Raji (cell line): ENCODE results near the gene LSS.

Experiments used
- POLR2A ChIP-seq: IDR thresholded peaks from 2 replicates; pipeline ENCODE4 v1.6.1; 2011; ENCODE audit warnings: low read depth, low read length, control low read depth; ENCODE audit not compliant: insufficient read depth

The LSS gene

DNA sequence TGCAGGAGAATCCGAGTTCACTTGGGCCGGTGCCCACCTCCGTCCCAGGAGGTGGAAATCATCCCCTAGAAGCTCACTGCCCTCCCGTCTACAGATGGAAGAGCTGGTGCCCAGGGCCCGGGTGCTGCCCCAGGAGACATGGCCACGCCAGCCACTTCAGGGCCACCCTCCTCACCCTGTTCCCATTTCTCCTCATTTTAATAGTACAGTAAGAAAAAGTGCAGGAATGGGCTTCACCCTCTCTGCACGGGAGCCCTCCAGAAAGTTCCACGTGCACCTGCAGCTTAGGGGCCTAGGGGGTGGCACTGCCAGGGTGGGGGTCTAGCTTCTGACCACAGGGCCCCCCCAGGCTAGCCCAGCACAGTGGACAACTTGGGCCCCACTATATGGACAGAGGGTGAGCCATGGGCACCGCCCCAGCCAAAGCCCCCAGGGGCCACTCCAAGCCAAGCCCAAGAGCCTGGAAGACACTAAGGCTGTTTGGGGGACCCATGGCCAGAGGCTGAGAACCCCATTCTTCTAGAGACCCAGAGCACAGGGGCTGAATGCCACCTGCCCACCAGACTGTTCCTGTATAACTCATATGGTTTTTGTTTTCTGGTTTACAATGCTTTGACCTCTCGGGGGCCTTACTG is 69.8 kb downstream of the LSS start:
- no peak for TF ChIP-seq POLR2A

- TF ChIP-seq POLR2A = no peak
Observed at GRCh38 chr21:46157987-46158451, 70.6 kb downstream of the LSS start.

DNA sequence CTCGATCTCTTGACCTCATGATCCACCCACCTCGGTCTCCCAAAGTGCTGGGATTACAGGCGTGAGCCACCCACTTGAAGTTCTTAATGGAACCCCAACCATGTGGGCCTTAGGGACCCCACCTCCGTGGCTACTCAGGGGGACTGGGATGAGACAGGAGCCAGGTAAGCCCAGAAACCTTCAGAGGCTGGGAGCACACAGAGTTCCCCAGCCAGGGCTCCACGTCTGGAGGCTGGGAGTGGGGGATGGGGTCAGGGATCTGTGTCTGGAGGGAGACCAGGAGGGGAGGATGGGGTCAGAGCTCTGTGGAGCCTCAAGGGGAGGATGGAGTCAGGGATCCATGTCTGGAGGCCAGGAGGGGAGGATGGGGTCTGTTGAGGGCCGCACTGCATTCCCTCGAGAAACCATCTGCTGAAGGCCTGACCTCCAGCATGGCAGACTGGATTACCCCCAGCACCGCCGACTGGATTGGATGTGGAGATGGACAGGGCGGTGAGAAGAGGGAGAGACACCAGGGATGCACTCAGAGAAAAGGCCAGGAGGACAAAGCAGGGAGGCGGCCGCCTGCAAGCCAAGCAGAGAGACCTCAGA is 71.1 kb downstream of the LSS start:
- TF ChIP-seq POLR2A = no peak

GRCh38 chr21:46156678-46157077 is 71.9 kb downstream of the LSS start:
- TF ChIP-seq POLR2A = no peak

GRCh38 chr21:46156378-46156645 is 72.3 kb downstream of the LSS start:
- TF ChIP-seq POLR2A = no peak

- TF ChIP-seq POLR2A = no peak
Observed at GRCh38 chr21:46155514-46156377, 72.8 kb downstream of the LSS start, which contains the start of gene FTCD. Gene FTCD, minus strand, starts transcription at chr21:46155579. Its CDS starts 56 bp downstream, at chr21:46155523.

GRCh38 chr21:46154955-46155513 is 73.5 kb downstream of the LSS start:
- TF ChIP-seq POLR2A = no peak

DNA sequence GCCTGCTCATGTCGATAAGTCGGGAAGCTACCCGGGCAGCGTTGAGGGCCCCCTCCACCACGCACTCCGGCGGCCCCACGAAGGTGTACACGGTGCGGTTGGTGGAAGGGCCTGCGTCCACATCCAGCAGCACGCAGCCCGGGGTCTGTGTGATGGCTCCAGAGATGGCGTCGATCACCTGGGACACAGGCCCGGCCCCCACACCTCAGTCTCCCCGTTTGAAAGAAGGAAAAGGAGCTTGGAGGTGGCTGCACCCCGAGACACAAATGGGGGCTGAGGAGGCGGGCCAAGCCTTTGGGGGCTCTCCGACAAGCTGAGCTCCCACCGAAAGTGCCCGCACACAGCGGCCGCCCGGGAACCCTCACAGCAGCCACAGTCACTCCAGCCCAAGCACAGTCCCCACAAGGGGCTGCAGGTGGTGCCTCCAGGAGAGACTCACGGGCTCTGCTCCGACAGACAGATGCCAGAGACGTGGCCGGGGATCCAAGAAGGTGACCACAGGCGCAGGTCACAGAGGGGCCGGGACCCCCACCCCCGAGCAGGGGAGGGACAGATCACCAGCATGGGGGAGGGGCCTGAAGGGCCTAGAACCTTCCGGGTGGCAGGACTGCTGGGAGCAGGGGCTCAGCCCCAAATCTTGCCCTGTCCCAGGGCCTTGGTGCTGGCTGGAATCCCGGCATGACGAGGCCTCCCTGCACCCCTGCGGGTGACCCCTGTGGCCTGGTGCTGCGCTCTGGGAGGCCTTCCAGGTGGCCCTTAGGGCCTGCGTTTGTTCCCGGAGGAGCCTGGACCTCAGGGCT is 74.2 kb downstream of the LSS start:
- TF ChIP-seq POLR2A = no peak

DNA sequence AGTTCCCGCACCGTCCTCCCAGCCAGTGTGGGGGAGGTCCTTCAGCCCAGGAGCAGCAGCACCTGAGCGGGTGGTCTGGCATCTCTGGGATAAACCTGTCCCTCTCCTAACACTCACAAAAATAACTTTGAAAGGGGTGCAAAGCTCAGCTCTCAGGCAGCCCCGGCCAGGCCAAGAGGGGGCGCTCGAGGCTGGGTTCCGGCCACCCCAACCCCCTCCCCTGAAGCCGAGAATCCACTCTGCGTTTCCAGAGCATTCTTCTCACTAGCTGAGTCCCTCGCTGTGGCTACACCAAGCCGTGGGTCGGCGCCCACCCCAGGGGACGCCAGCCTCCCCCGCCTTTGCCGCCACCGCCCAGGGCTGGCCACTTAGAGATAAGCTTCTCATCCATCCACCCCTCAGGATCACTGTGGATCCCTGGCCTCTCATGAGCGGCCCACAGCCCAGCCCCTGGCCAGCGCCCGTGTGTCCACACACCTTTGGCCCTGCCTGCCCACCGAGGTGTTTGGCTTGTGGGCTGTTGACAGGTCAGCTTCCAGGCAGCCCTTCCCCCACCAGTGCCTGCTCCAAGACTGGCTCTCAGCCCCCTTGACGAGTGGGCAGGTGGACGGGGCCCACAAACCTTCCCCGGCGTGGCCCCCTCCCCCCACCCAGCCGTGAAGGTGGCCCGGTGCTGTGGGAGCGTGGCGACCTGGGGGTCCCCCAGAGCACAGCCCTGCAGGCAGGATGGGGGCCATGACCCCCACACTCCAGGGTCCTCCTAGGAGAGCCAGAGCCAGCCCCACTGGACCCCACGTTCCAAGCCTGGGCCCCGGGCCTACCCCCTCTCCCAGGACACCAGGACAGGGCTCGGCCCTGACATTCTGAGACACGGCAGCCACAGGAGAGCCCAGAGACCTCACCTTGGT is 75.1 kb downstream of the LSS start:
- no peak for TF ChIP-seq POLR2A

- TF ChIP-seq POLR2A = no peak
Observed at GRCh38 chr21:46152927-46153246, 75.7 kb downstream of the LSS start.

DNA sequence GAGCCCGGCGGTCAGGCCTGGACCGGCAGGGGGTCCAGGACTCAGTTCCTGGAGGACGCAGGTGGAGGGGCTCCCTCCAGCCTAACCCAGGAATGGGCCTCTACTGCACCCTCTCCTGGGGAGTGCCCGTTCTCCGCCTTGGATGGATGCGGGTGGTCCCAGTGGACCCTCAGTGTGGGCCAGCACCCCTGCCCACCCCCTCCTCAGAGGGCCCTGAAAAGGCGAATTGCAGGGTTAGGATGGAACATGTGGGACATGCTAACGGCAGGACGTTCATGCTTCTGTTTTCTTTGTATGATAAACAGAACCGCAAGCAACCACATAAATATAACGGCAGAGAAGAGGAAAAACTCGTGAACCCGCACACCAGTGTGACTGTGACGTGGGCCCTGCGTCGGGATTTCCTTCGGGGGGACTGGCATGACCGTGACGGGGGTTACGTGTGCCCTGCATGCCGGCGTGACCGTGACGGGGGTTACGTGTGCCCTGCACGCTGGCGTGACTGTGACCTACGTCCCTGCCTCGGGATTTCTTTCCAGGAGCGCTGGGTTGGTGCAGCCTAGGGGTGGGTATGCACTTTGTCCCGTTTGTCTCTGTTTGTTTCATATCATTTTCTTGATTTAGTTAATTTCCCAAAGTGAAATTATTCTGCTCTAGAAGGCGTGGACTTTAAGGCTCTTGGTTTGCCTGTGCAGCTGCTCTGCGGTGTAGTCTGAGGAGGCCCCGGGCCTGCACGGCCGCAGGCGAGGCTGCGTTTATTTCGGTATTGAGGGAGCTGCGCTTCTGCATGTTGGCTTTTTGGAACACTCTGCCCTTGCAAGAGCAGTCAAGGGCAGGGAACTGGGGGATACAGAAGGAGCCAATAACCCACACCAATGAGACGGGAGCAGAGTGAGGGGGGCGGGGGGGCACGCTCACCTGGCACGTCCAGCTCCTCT is 76.3 kb downstream of the LSS start:
- no peak for TF ChIP-seq POLR2A

DNA sequence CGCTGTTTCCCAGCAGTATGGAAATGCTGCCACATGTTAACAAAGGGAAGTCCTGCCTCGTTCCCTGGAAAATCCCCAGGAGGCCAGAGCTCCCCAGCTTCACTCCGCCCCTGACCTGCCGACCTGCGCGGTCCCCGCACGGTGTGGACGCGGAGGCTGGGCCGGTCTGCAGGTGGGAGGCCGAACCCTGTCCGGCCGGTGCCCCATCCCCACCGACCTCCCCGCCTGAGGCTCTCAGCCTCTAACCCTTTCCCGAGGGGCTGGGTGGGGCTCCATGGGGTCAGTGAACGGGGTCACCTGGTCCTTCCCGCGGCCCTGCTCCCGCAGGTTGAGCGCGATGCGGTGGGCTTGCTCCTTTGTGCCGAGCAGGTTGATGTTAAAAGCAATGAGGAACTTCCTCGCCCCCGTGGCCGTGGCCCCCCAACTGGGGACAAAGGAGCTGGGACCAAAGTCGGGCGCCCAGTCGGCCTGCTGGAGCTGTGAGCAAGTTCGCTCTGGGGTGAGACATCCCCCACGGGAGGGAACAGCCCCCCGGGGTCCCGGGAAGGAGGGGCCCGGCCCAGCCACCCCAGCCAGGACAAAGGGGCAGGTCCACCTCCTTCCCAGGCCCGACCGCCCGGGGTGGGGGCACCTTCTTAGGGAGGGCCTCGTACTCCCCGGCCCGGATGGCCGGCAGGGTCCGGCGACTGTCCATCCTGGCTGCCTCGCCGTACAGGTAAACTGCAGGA is 77.1 kb downstream of the LSS start:
- no peak for TF ChIP-seq POLR2A

DNA sequence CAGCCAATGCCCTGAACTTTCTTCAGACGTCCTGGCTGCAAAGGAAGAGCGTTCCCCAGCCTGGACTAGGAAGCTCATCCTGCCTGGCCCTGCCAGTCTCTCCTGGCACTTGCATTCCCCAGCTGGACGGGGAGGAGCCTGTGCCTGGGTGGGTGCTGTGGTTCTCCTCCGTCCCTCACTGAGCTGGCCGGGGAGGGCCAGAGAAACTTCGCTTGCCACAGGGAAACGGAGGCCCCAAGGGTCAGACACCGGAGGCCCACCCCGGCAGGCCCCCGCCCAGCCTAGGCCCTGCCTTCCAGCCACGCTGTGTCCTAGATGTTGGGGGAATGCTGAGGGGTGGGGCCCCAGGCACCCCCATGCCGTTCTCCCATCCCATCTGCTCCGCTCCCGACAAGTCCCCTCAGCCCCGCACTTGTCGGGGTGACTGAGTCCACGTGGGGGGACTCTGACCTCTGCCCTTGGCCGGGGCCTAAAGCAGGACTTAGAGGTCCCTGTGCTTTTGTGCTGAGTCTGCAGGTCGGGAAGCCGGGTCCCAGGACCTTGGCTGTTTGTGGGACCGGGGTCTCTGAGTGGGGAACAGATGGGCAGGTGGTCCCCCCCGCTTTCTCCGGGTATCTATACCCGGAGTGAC is 78.0 kb downstream of the LSS start:
- TF ChIP-seq POLR2A = no peak
